Endothelial cell of umbilical vein (primary cell): ENCODE measurements around the gene ANO7. TPM values are rescaled to one million over a fixed set of nuclear protein-coding genes. Genes with fewer than 3 reads are reported as not detected.

Source experiments
- BruUV-seq: library from RNA; stranded (reverse); fragments of 400-500 nt; replicated peaks from 2 replicates; lab custom pipeline; 2021; lab: Mats Ljungman, UMichigan
- CTCF ChIA-PET: fragments of 300-600, 350-600 bp; sonication (Branson Sonifier 250); formaldehyde crosslinking; loops from one replicate; lab custom pipeline; 2021; ENCODE audit warnings: antibody characterized with exemption, inconsistent platforms; lab: Charles Lee
- POLR2A ChIA-PET: fragments of 300-600, 350-600 bp; sonication (Branson Sonifier 250); formaldehyde crosslinking; loops from one replicate; lab custom pipeline; 2021; ENCODE audit warnings: antibody characterized with exemption, inconsistent platforms; lab: Charles Lee
- DNase-seq: peaks from one replicate; pipeline ENCODE4 v3.0.0-alpha.2; 2011; ENCODE audit warnings: low read depth, low spot score
- FAIRE-seq: peaks from 2 replicates; lab custom pipeline; 2011; peaks lifted over from hg19 to GRCh38; lab: Jason Lieb, UNC
- H2AFZ ChIP-seq: 2 replicates; pipeline ENCODE4 v1.6.0; 2012; ENCODE audit warnings: low read depth, low read length, control low read depth, inconsistent platforms
- H3K27ac ChIP-seq: 2 replicates; pipeline ENCODE4 v1.5.1; 2011; ENCODE audit warnings: low read depth, mild to moderate bottlenecking, control low read depth, low read length, moderate library complexity; ENCODE audit not compliant: insufficient read depth
- H3K27me3 ChIP-seq, 2 experiments: 2 replicates each; pipeline versions ENCODE4 v1.6.0 to v1.6.1; 2011; ENCODE audit warnings: low read length in 2 of 2, mixed read lengths in 1 of 2; ENCODE audit not compliant: control insufficient read depth in 2 of 2, insufficient read depth in 2 of 2
- H3K36me3 ChIP-seq, 2 experiments: 2 replicates in 1 of 2; 3 replicates in 1 of 2; pipeline ENCODE4 v1.5.1; 2011; ENCODE audit warnings: low read length in 2 of 2, mild to moderate bottlenecking in 1 of 2, moderate library complexity in 1 of 2; ENCODE audit not compliant: control insufficient read depth in 2 of 2, insufficient read depth in 2 of 2; ENCODE audit errors: extremely low read depth in 1 of 2
- H3K4me1 ChIP-seq: 3 replicates; pipeline ENCODE4 v1.5.1; 2011; ENCODE audit warnings: mild to moderate bottlenecking, low read length; ENCODE audit not compliant: control insufficient read depth, insufficient read depth; ENCODE audit errors: extremely low read depth
- H3K4me2 ChIP-seq: 2 replicates; pipeline ENCODE4 v1.6.1; 2011; ENCODE audit warnings: low read length, control low read depth, mixed read lengths; ENCODE audit not compliant: insufficient read depth
- H3K4me3 ChIP-seq, 3 experiments: fragments of 200-600 bp in 1 of 3; sonication (generic), shearing (Covaris generic) in 1 of 3; replicated peaks in 1 of 3; 2 replicates each; pipeline ENCODE4 v1.5.1; 2011 to 2016; ENCODE audit warnings: control low read depth in 3 of 3, low read length in 3 of 3, mild to moderate bottlenecking in 2 of 3, inconsistent platforms in 1 of 3, low read depth in 1 of 3, moderate library complexity in 1 of 3; ENCODE audit not compliant: insufficient read depth in 1 of 3
- H3K79me2 ChIP-seq: 2 replicates; pipeline ENCODE4 v1.6.0; 2012; ENCODE audit warnings: low read length, inconsistent platforms; ENCODE audit not compliant: control insufficient read depth, insufficient read depth
- H3K9ac ChIP-seq: replicated peaks from 2 replicates; pipeline ENCODE3; 2011; ENCODE audit warnings: low read length, control low read depth; ENCODE audit not compliant: insufficient read depth; ENCODE audit errors: extremely low read depth
- H3K9me1 ChIP-seq: replicated peaks from 3 replicates; pipeline ENCODE4 v1.6.0; 2011; ENCODE audit warnings: mild to moderate bottlenecking, low read length; ENCODE audit not compliant: control insufficient read depth, insufficient read depth; ENCODE audit errors: extremely low read depth
- H3K9me3 ChIP-seq: replicated peaks from 2 replicates; pipeline ENCODE4 v1.5.1; 2012; ENCODE audit warnings: low read length, inconsistent platforms; ENCODE audit not compliant: control insufficient read depth, insufficient read depth
- H4K20me1 ChIP-seq: replicated peaks from 2 replicates; pipeline ENCODE3; 2011; ENCODE audit warnings: mild to moderate bottlenecking, low read length; ENCODE audit not compliant: control insufficient read depth, insufficient read depth; ENCODE audit errors: extremely low read depth
- CTCF ChIP-seq, 2 donors: IDR thresholded peaks; 1 replicate in 1 of 2; 2 replicates in 1 of 2; pipeline ENCODE4 v1.5.1; 2011; ENCODE audit warnings: low read length in 2 of 2, mild to moderate bottlenecking in 2 of 2, moderate library complexity in 2 of 2, control low read depth in 1 of 2, inconsistent platforms in 1 of 2, low read depth in 1 of 2; ENCODE audit not compliant: insufficient read depth in 1 of 2; ENCODE audit errors: extremely low read depth in 1 of 2
- EZH2 ChIP-seq: IDR thresholded peaks from 2 replicates; pipeline ENCODE4 v1.6.1; 2012; ENCODE audit warnings: borderline replicate concordance, low read depth, mild to moderate bottlenecking, moderate library complexity, low read length, inconsistent platforms; ENCODE audit not compliant: severe bottlenecking
- FOS ChIP-seq: IDR thresholded peaks from 2 replicates; pipeline ENCODE4 v1.6.1; 2011; ENCODE audit warnings: mild to moderate bottlenecking, low read length, moderate library complexity, borderline replicate concordance; ENCODE audit not compliant: insufficient read depth
- GATA2 ChIP-seq: IDR thresholded peaks from 2 replicates; pipeline ENCODE4 v1.7.0; 2011; ENCODE audit warnings: low read depth, mild to moderate bottlenecking, moderate library complexity, mixed read lengths, low read length; ENCODE audit not compliant: insufficient read length, insufficient read depth
- JUN ChIP-seq: IDR thresholded peaks from 2 replicates; pipeline ENCODE4 v1.6.1; 2011; ENCODE audit warnings: borderline replicate concordance, low read depth; ENCODE audit not compliant: insufficient read length, insufficient read depth
- MYC ChIP-seq: IDR thresholded peaks from one replicate; pipeline ENCODE4 v1.6.1; 2011; ENCODE audit warnings: mild to moderate bottlenecking, low read depth, low read length
- POLR2A ChIP-seq: IDR thresholded peaks from 2 replicates; pipeline ENCODE4 v1.6.1; 2012; ENCODE audit warnings: low read depth, mild to moderate bottlenecking, control low read depth, low read length
- POLR2AphosphoS5 ChIP-seq: IDR thresholded peaks from 2 replicates; pipeline ENCODE4 v1.6.1; 2012; ENCODE audit warnings: low read depth, mild to moderate bottlenecking, control low read depth, low read length, moderate library complexity; ENCODE audit not compliant: insufficient read depth
- dilution Hi-C: fragments of 300-500 bp; cut with MboI; formaldehyde crosslinking; loops from one replicate; pipeline ENCODE4 v1.15.0; 2019; ENCODE audit warnings: low sequenced_read_pairs; ENCODE audit not compliant: extremely low pct_ligation_motif_present
- intact Hi-C: fragments of 100-400 bp; cut with micrococcal nuclease; formaldehyde crosslinking; loops from one replicate; pipeline ENCODE4 v1.10.0; 2022
- polyA plus RNA-seq, 4 experiments: library from polyadenylated mRNA; depleted of rRNA in 3 of 4; stranded (reverse) in 3 of 4; unstranded in 1 of 4; fragments of >200 nt; gene quantifications; 2 replicates each; pipeline versions ENCODE4 v1.2.1 to v1.2.3, GENCODE V29; 2011 to 2012; ENCODE audit warnings: missing spikeins in 1 of 4
- total RNA-seq: library from RNA; stranded (reverse); gene quantifications from 2 replicates; pipeline ENCODE4 v1.2.3, GENCODE V29; 2021
- TF ChIP-seq, protein P1 (sequence below): IDR thresholded peaks from 2 replicates; pipeline ENCODE4 v1.6.1; 2011; ENCODE audit not compliant: insufficient read depth, insufficient read length

ANO7 gene
- total and polyA plus RNA-seq, 2 donors (not counting 3 experiments of a cell fraction or from before 2014, with no cell fraction given) = 0.81 to 2.5 TPM

- no peak for FAIRE-seq
- no peak for DNase-seq
- Histone ChIP-seq H3K27me3 (no peaks in the 10 kb centered on the region), H3K4me1 (peaks cover 6% of the 10 kb centered on the region), H2AFZ (no peak overlapping the region), H3K9me1 (no peaks in the 10 kb centered on the region), H3K27ac (no peak overlapping the region), H3K36me3 (peaks cover 39 to 79% of the 10 kb centered on the region in 2 experiments), H3K9ac (no peak overlapping the region), H3K4me2 (no peak overlapping the region), H3K4me3 (no peak overlapping the region), H3K79me2 (peaks cover 5% of the 10 kb centered on the region), H3K9me3 (no peaks in the 10 kb centered on the region), H4K20me1 (no peaks in the 10 kb centered on the region)
- intact Hi-C loops = no loop called here
- dilution Hi-C loops = no loop called here
- TF ChIP-seq POLR2AphosphoS5 (no peak), EZH2 (no peak), FOS (no peak), CTCF (IDR thresholded peaks at IDR 0.05; ENCODE audit: extremely low read depth in 1 of 2, insufficient read depth in 1 of 2, low read depth in 1 of 2, low read length in 2 of 2) (no peak), JUN (no peak), MYC (no peak), GATA2 (no peak), POLR2A (no peak)
- TF ChIP-seq, protein P1, sequence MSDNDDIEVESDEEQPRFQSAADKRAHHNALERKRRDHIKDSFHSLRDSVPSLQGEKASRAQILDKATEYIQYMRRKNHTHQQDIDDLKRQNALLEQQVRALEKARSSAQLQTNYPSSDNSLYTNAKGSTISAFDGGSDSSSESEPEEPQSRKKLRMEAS = no peak
- no TSS peak for BruUV-seq
- ChIA-PET CTCF (interaction anchor here (1.0 kb wide), 1 partner anchor 386 kb away, joined by 3 read pairs; no protein-coding TSS in a partner anchor), POLR2A (no interaction called here)
These were observed 48.6 kb downstream of the ANO7 start for GRCh38 chr2:241237047-241237446.
